Esophagus (tissue), 2 donors: ENCODE results near the gene PDILT. TPM values are rescaled to one million over a fixed set of nuclear protein-coding genes. Genes with fewer than 3 reads are reported as not detected.

Source experiments
- H3K27ac ChIP-seq, 2 donors: one replicate each; pipeline ENCODE4 v1.5.1; 2013; ENCODE audit warnings: low read depth in 2 of 2, mild to moderate bottlenecking in 2 of 2, inconsistent platforms in 1 of 2, low read length in 1 of 2, moderate library complexity in 1 of 2
- H3K27me3 ChIP-seq, 2 donors: one replicate each; pipeline ENCODE4 v1.6.1; 2013; ENCODE audit warnings: low read length in 2 of 2, control low read depth in 1 of 2, mild to moderate bottlenecking in 1 of 2; ENCODE audit not compliant: insufficient read depth in 2 of 2, control insufficient read depth in 1 of 2
- H3K36me3 ChIP-seq, 2 donors: one replicate each; pipeline ENCODE4 v1.6.1; 2013; ENCODE audit warnings: low read length in 1 of 2; ENCODE audit not compliant: control insufficient read depth in 2 of 2, insufficient read depth in 2 of 2
- H3K4me1 ChIP-seq, 2 donors: one replicate each; pipeline ENCODE4 v1.6.1; 2013; ENCODE audit warnings: low read length in 1 of 2; ENCODE audit not compliant: control insufficient read depth in 2 of 2, insufficient read depth in 2 of 2
- H3K4me3 ChIP-seq, 2 donors: one replicate each; pipeline ENCODE4 v1.5.1; 2013; ENCODE audit warnings: low read length in 2 of 2, mild to moderate bottlenecking in 2 of 2, low read depth in 1 of 2, moderate library complexity in 1 of 2
- H3K9me3 ChIP-seq, 2 donors: one replicate each; pipeline ENCODE4 v1.6.1; 2013; ENCODE audit warnings: mild to moderate bottlenecking in 2 of 2, low read depth in 1 of 2, low read length in 1 of 2, moderate library complexity in 1 of 2; ENCODE audit not compliant: control insufficient read depth in 2 of 2, insufficient read depth in 1 of 2
- WGBS, 2 donors: extraction: QIAGEN DNeasy Blood & Tissue Kit; methylation state at CpG; one replicate each; pipeline ENCODE4 v1.1.7; 2013; 5-methylcytosine and 5-hydroxymethylcytosine counted together
- polyA plus RNA-seq, 2 donors: library from polyadenylated mRNA; stranded (reverse); fragments of 200-250 nt; gene quantifications; one replicate each; pipeline ENCODE4 v1.2.3, GENCODE V29; 2013
- donor health status: healthy with polysubstance abuse.
- donor health status: Bipolar disorder and iron deficiency.

PDILT gene
- polyA plus RNA-seq, 2 donors = 0.10 TPM; not detected in 1

GRCh38 chr16:20349615-20350014 lies 54.9 kb downstream of the PDILT start:
- WGBS, 2 donors = 82 to 84% methylated on average over 6 of the region's 6 CpGs
- Histone ChIP-seq H3K27ac (no peak overlapping the region), H3K4me1 (peaks cover 0 to 6% of the 10 kb centered on the region in 2 donors)

DNA sequence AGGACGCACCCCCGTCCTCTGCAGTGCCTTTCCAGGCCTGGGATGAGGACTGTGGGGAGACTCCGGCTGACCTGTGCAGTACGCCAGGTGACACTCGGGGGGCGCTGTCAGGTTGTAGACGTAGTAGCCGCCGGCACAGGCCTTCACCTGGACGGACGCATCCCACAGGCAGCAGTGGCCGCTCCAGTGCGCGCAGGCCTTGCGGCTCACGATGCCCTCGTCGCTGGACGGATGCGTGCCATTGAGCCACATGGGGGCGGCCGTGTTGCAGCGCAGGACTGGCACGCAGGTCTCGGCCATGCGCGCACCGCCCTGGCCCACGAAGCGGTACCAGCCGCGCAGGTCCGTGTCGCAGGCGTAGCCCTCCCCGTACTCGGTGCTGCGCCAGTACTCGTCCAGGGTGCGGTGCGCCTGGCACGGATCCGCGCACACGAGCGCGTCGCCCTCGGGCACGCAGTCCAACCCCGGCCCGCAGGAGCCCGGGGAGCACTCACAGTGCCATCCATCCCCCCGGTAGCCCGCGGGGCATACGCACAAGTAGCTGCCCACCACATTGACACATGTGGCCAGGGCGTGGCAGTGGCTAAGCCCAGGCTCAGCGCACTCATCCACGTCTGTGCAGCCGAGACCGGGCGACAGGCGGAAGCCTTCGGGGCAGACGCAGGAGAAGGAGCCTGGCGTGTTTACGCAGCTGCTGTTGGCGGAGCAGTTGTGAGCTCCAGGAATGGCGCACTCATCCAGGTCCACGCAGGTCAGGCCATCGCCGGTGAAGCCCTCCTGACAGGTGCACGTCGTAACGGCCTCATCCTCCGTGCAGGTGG lies 56.0 kb downstream of the PDILT start:
- Histone ChIP-seq H3K4me3 (no peak overlapping the region), H3K36me3 (no peaks in the 10 kb centered on the region), H3K27ac (no peak overlapping the region), H3K4me1 (peaks cover 0 to 6% of the 10 kb centered on the region in 2 donors), H3K9me3 (peaks cover 0 to 2% of the 10 kb centered on the region in 2 donors), H3K27me3 (no peaks in the 10 kb centered on the region)
- WGBS, 2 donors = 22 to 24% methylated on average over 76 to 77 of the region's 77 CpGs

More at GRCh38 chr16:20349615-20350014, 54.9 kb downstream of the PDILT start:
- no peak overlapping the region for H3K4me3 ChIP-seq
- H3K9me3 ChIP-seq = peaks cover 0 to 2% of the 10 kb centered on the region in 2 donors
- H3K36me3 ChIP-seq = no peaks in the 10 kb centered on the region
- H3K27me3 ChIP-seq = no peaks in the 10 kb centered on the region

DNA sequence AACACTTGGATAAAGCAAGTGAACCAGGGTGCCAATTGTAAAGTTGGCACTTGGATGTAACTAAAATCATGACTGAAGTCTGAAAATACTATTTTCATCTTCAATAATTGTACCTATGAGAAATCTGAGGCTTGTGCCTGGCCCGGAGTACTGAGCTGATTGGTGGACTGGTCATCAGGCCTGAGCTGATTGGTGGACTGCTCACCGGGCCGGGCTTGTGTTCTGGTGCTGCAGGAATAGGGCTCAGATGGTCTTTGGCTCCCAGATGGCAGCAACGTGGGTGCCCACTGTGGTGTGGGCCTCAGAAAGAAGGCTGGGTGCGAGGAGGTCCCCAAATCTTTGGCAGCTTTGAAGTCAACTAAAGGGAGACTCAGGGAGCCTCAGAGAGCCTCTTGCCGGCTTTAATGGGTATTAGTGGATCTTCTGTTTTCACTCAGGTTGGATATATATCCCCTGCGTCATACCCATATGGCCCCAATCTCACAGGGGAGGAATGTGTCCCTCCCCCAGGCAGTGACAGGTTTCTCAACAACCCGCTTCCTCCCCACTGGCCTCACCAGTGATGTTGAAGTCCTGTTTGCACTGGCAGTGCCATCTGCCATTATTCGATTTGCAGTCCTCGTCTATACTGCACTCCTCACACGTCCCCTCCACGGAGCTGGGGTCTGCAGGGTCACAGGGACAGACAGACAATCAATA lies 56.7 kb downstream of the PDILT start:
- Histone ChIP-seq H3K27ac (no peak overlapping the region), H3K9me3 (peaks cover 0 to under 1% of the 10 kb centered on the region in 2 donors), H3K36me3 (no peaks in the 10 kb centered on the region), H3K27me3 (no peaks in the 10 kb centered on the region), H3K4me1 (peaks cover 0 to 6% of the 10 kb centered on the region in 2 donors), H3K4me3 (no peak overlapping the region)
- WGBS, 2 donors = 60 to 66% methylated on average over 12 of the region's 12 CpGs

DNA sequence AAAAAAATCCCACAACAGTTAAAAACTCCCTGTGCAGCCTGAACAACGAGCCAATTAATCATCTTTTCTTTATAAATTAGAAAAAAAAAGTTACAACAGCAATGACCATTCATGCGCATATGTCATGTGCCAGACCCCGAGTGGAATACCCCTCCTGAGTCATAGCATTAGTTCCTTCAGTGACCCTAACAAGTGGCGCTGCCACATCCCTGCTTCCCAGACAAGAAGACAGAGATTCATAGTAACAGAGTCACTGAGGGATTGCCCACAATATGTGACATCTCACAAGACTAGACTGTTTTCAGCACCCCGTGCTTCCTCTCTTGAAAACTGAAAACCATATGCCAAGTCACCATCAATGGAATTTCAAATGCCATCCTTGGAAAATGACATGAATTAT lies 59.9 kb downstream of the PDILT start:
- 63 to 70% methylated on average over 5 of the region's 5 CpGs for WGBS, 2 donors
- Histone ChIP-seq H3K36me3 (no peaks in the 10 kb centered on the region), H3K9me3 (no peaks in the 10 kb centered on the region), H3K4me3 (no peak overlapping the region), H3K4me1 (peaks cover 0 to 6% of the 10 kb centered on the region in 2 donors), H3K27me3 (no peaks in the 10 kb centered on the region), H3K27ac (no peak overlapping the region)

GRCh38 chr16:20339744-20340143 lies 64.8 kb downstream of the PDILT start:
- no peaks in the 10 kb centered on the region for H3K36me3 ChIP-seq
- no peaks in the 10 kb centered on the region for H3K4me1 ChIP-seq
- 81 to 88% methylated on average over 3 of the region's 3 CpGs for WGBS, 2 donors
- H3K27me3 ChIP-seq = no peaks in the 10 kb centered on the region
- no peak overlapping the region for H3K4me3 ChIP-seq
- H3K9me3 ChIP-seq = no peaks in the 10 kb centered on the region
- no peak overlapping the region for H3K27ac ChIP-seq

- WGBS, 2 donors = 50 to 58% methylated on average over 2 of the region's 2 CpGs
- H3K9me3 ChIP-seq = no peaks in the 10 kb centered on the region
- H3K27ac ChIP-seq = no peak overlapping the region
- H3K4me3 ChIP-seq = no peak overlapping the region
- H3K4me1 ChIP-seq = no peaks in the 10 kb centered on the region
- no peaks in the 10 kb centered on the region for H3K36me3 ChIP-seq
- H3K27me3 ChIP-seq = no peaks in the 10 kb centered on the region
Observed at GRCh38 chr16:20336955-20337354, 67.6 kb downstream of the PDILT start.

DNA sequence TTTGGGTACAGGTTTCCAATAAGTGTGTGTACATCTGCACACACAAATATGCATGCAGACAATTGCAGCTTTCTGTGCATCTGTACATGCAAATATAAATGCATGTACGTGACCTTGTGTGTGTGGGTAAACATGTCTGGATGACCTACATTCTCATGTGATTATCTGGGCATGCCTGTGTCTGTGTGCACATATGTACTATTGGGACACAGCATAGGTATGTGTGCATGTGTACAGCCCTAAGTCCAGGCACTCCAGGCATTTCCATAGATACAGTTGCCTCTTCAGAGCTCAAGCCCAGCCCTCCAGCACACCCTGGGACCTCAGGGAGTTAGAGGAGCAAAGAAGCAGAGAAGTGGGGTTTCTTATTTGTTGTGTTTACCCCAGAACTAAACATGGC lies 70.1 kb downstream of the PDILT start:
- Histone ChIP-seq H3K9me3 (no peaks in the 10 kb centered on the region), H3K4me1 (no peaks in the 10 kb centered on the region), H3K36me3 (no peaks in the 10 kb centered on the region), H3K4me3 (no peak overlapping the region), H3K27me3 (no peaks in the 10 kb centered on the region), H3K27ac (no peak overlapping the region)
- 59 to 66% methylated on average over 1 of the region's 1 CpG for WGBS, 2 donors

DNA sequence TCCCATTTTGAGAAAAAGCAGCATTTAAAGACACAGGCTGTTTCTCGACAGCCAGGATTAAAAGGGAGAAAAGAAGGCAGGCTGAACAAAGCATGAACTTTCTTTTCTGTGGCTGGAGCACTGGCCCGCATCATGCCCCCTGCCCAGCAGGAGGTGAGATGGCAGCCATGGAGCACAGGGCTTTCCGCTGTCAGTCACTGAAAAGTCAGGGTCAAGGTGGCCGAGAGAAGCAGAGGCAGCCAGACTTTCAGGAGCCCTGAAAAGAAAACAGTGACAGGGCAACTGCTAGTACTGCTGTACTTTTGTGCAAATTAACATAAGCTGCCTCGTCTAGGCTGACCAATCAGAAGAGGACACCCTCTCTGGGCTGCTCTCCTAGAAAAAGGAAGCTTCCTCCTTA lies 71.4 kb downstream of the PDILT start:
- 52 to 60% methylated on average over 5 of the region's 5 CpGs for WGBS, 2 donors
- no peak overlapping the region for H3K27ac ChIP-seq
- no peak overlapping the region for H3K4me3 ChIP-seq
- H3K36me3 ChIP-seq = no peaks in the 10 kb centered on the region
- no peaks in the 10 kb centered on the region for H3K27me3 ChIP-seq
- no peaks in the 10 kb centered on the region for H3K4me1 ChIP-seq
- no peaks in the 10 kb centered on the region for H3K9me3 ChIP-seq

DNA sequence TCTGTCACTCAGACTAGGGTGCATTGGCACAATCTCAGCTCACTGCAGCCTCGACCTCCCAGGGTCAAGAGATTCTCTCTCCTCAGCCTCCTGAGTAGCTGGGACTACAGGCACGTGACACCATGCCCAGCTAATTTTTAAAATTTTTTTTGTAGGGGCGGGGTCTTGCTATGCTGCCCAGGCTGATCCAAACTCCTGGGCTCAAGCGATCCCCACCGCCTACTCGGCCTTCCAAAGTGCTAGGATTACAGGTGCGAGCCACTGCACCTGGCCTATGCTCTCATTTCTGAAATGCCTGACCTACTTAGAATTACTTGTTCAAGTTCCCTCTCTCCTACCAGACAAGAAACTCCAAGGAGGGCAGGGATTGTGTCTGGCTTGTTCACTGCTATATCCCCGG lies 72.1 kb downstream of the PDILT start:
- Histone ChIP-seq H3K4me1 (no peaks in the 10 kb centered on the region), H3K36me3 (no peaks in the 10 kb centered on the region), H3K9me3 (no peaks in the 10 kb centered on the region), H3K27ac (no peak overlapping the region), H3K27me3 (no peaks in the 10 kb centered on the region), H3K4me3 (no peak overlapping the region)
- WGBS, 2 donors = 81 to 84% methylated on average over 8 of the region's 8 CpGs
